GM12873 (cell line): Measurements from ENCODE around the gene CDC42BPB.

Experiments
- CTCF ChIP-seq: IDR thresholded peaks from 2 replicates; pipeline ENCODE4 v1.5.1; 2012; ENCODE audit warnings: low read depth, mild to moderate bottlenecking, moderate library complexity, low read length, control low read depth; ENCODE audit not compliant: insufficient read depth; ENCODE audit errors: missing control alignments

The CDC42BPB gene

GRCh38 chr14:102980409-102980810 is 76.9 kb downstream of the CDC42BPB start:
- TF ChIP-seq CTCF, result no peak

- TF ChIP-seq CTCF, result no peak
Measured at GRCh38 chr14:102979406-102979805, 77.9 kb downstream of the CDC42BPB start.

- TF ChIP-seq CTCF, result no peak
Measured at GRCh38 chr14:102977475-102977874, 79.9 kb downstream of the CDC42BPB start.

- TF ChIP-seq CTCF, result no peak
Measured at GRCh38 chr14:102975662-102976061, 81.7 kb downstream of the CDC42BPB start.

GRCh38 chr14:102973706-102974285 is 83.6 kb downstream of the CDC42BPB start:
- no peak for TF ChIP-seq CTCF

GRCh38 chr14:102971836-102972606 is 85.3 kb downstream of the CDC42BPB start:
- TF ChIP-seq CTCF, result no peak

GRCh38 chr14:102971314-102971713 is 86.0 kb downstream of the CDC42BPB start:
- TF ChIP-seq CTCF, result no peak
